NCI-H2107 treated with DMSO at 0.1 percent for 48 hours (cell line): ENCODE data around the gene XRCC3.
"Not testable (repeated sequence)": the region's sequence is repeated elsewhere in the genome, so short reads cannot be mapped to it uniquely, and the experiment has no call there.

ENCODE experiments used
- DNase-seq: peaks from one replicate; lab custom pipeline; 2025; ENCODE audit not compliant: unreplicated experiment; lab: John Stamatoyannopoulos, UW

Gene XRCC3

GRCh38 chr14:103675957-103676356 is 39.3 kb downstream of the XRCC3 start:
- DNase-seq = no peak

GRCh38 chr14:103671911-103672310 is 43.3 kb downstream of the XRCC3 start:
- DNase-seq = no peak

GRCh38 chr14:103669370-103669769 is 45.9 kb downstream of the XRCC3 start:
- no peak for DNase-seq

GRCh38 chr14:103668117-103668516 is 47.1 kb downstream of the XRCC3 start:
- no peak for DNase-seq

- DNase-seq = no peak
Measured at GRCh38 chr14:103667671-103668070, 47.6 kb downstream of the XRCC3 start.

GRCh38 chr14:103663506-103663905 is 51.7 kb downstream of the XRCC3 start:
- no peak for DNase-seq

GRCh38 chr14:103662591-103662990 is 52.7 kb downstream of the XRCC3 start:
- no peak for DNase-seq

- no peak for DNase-seq
Measured at GRCh38 chr14:103662029-103662428, 53.2 kb downstream of the XRCC3 start.

GRCh38 chr14:103659631-103660030 is 55.6 kb downstream of the XRCC3 start:
- DNase-seq = no peak

- no peak for DNase-seq
Measured at GRCh38 chr14:103657471-103657870, 57.8 kb downstream of the XRCC3 start.

GRCh38 chr14:103656756-103657133 is 58.5 kb downstream of the XRCC3 start:
- DNase-seq = no peak

GRCh38 chr14:103656031-103656755 is 59.1 kb downstream of the XRCC3 start:
- no peak for DNase-seq

- no peak for DNase-seq
Measured at GRCh38 chr14:103654619-103655018, 60.6 kb downstream of the XRCC3 start.

- DNase-seq = no peak
Measured at GRCh38 chr14:103653805-103654204, 61.4 kb downstream of the XRCC3 start.

- DNase-seq = not testable (repeated sequence)
Measured at GRCh38 chr14:103653336-103653735, 61.9 kb downstream of the XRCC3 start.

- no peak for DNase-seq
Measured at GRCh38 chr14:103652806-103653205, 62.4 kb downstream of the XRCC3 start.

GRCh38 chr14:103651585-103651984 is 63.7 kb downstream of the XRCC3 start:
- DNase-seq = no peak

GRCh38 chr14:103650213-103650612 is 65.0 kb downstream of the XRCC3 start:
- DNase-seq = no peak

GRCh38 chr14:103649001-103649400 is 66.2 kb downstream of the XRCC3 start:
- DNase-seq = no peak
